HepG2 (cell line): ENCODE measurements around the gene MNT. TPM values are rescaled to one million over a fixed set of nuclear protein-coding genes. Genes with fewer than 3 reads are reported as not detected.

Experiments
- GFI1 ChIP-seq: sonication (generic); formaldehyde crosslinking; IDR thresholded peaks from 2 replicates; pipeline ENCODE4 v1.5.0; 2020; ENCODE audit warnings: missing genetic modification reagents, mild to moderate bottlenecking, borderline replicate concordance
- HDAC1 ChIP-seq: sonication (generic); formaldehyde crosslinking; IDR thresholded peaks from 2 replicates; pipeline ENCODE4 v1.5.1; 2020; ENCODE audit warnings: mild to moderate bottlenecking, missing genetic modification reagents
- KDM3A ChIP-seq: IDR thresholded peaks from 2 replicates; pipeline ENCODE4 v1.6.1; 2018; ENCODE audit warnings: low read depth, missing compliant biosample characterization
- MAFK ChIP-seq, 2 experiments: IDR thresholded peaks in 1 of 2; conservative IDR thresholded peaks in 1 of 2; 2 replicates each; pipeline ENCODE4 v1.6.1; 2011; ENCODE audit warnings: improper control_type of control experiment in 2 of 2, low read length in 2 of 2
- MED8 ChIP-seq: sonication (generic); formaldehyde crosslinking; IDR thresholded peaks from 2 replicates; pipeline ENCODE4 v1.8.1; 2023; ENCODE audit warnings: mild to moderate bottlenecking, missing genetic modification reagents; ENCODE audit not compliant: insufficient replicate concordance
- YY1 ChIP-seq: IDR thresholded peaks from 2 replicates; pipeline ENCODE4 v1.6.1; 2011; ENCODE audit warnings: low read length, low read depth, moderate library complexity, mild to moderate bottlenecking; ENCODE audit not compliant: insufficient read depth, insufficient replicate concordance
- ZEB1 ChIP-seq: IDR thresholded peaks from 2 replicates; pipeline ENCODE4 v1.6.1; 2012; ENCODE audit warnings: mild to moderate bottlenecking, low read depth, inconsistent platforms; ENCODE audit not compliant: insufficient replicate concordance
- ZNF124 ChIP-seq: sonication (generic); formaldehyde crosslinking; IDR thresholded peaks from 2 replicates; pipeline ENCODE4 v1.4.0; 2020; ENCODE audit warnings: missing genetic modification reagents
- ZNF17 ChIP-seq: sonication (generic); formaldehyde crosslinking; IDR thresholded peaks from 2 replicates; pipeline ENCODE4 v1.5.0; 2020; ENCODE audit warnings: mild to moderate bottlenecking, missing genetic modification reagents
- ZNF335 ChIP-seq: sonication (generic); formaldehyde crosslinking; IDR thresholded peaks from 2 replicates; pipeline ENCODE4 v1.4.0; 2020; ENCODE audit warnings: missing genetic modification reagents
- ZNF746 ChIP-seq: sonication (generic); formaldehyde crosslinking; IDR thresholded peaks from 2 replicates; pipeline ENCODE4 v1.8.0; 2022; ENCODE audit warnings: mild to moderate bottlenecking, missing genetic modification reagents
- ZNF841 ChIP-seq: sonication (generic); formaldehyde crosslinking; IDR thresholded peaks from 2 replicates; pipeline ENCODE4 v1.8.1; 2023; ENCODE audit warnings: missing genetic modification reagents, borderline replicate concordance
- polyA plus RNA-seq, 8 experiments: library from polyadenylated mRNA; depleted of rRNA in 3 of 8; stranded (reverse) in 7 of 8; unstranded in 1 of 8; fragments of >200 nt; fragmentation: Illumina TruSeq in 4 of 8; extraction: Trizol in 4 of 8; gene quantifications; 2 replicates each; pipeline versions ENCODE4 v1.2.1 to v1.2.3, GENCODE V29; 2011 to 2016; ENCODE audit warnings: low read depth in 4 of 8, missing spikeins in 1 of 8, mixed read lengths in 1 of 8; ENCODE audit not compliant: insufficient read depth in 1 of 8
- total RNA-seq, 5 experiments: library from RNA; depleted of rRNA; stranded (reverse); fragments of >200 nt; fragmentation: Illumina TruSeq; extraction: Trizol; gene quantifications; 2 replicates each; pipeline ENCODE4 v1.2.3, GENCODE V29; 2016; ENCODE audit warnings: low read depth in 1 of 5
- TF ChIP-seq, protein P1 (sequence below): sonication (generic); formaldehyde crosslinking; IDR thresholded peaks from 2 replicates; pipeline ENCODE4 v1.8.1; 2023; ENCODE audit warnings: mild to moderate bottlenecking, inconsistent platforms, moderate library complexity, missing genetic modification reagents, borderline replicate concordance
- TF ChIP-seq, protein P2 (sequence below): sonication (generic); IDR thresholded peaks from 2 replicates; pipeline ENCODE4 v1.6.1; 2016; ENCODE audit warnings: low read depth, borderline replicate concordance
- TF ChIP-seq, protein P3 (sequence below): sonication (generic); formaldehyde crosslinking; IDR thresholded peaks from 2 replicates; pipeline ENCODE4 v1.4.0; 2020; ENCODE audit warnings: missing genetic modification reagents, borderline replicate concordance
- TF ChIP-seq, protein P4 (sequence below): sonication (generic); formaldehyde crosslinking; IDR thresholded peaks from 2 replicates; pipeline ENCODE4 v1.8.0; 2022; ENCODE audit warnings: missing genetic modification reagents, mild to moderate bottlenecking, borderline replicate concordance
- TF ChIP-seq, protein P5 (sequence below): sonication (generic); formaldehyde crosslinking; IDR thresholded peaks from 2 replicates; pipeline ENCODE4 v1.8.0; 2022; ENCODE audit warnings: mild to moderate bottlenecking, missing genetic modification reagents; ENCODE audit not compliant: insufficient replicate concordance
- TF ChIP-seq, protein P6 (sequence below): sonication (generic); formaldehyde crosslinking; conservative IDR thresholded peaks from 2 replicates; pipeline ENCODE4 v1.4.0; 2020; ENCODE audit warnings: missing genetic modification reagents

The MNT gene
- total and polyA plus RNA-seq, 2 of the 13 experiments (the other 11 are each of a cell fraction or from before 2014, with no cell fraction given) = 2.1 to 3.5 TPM

DNA sequence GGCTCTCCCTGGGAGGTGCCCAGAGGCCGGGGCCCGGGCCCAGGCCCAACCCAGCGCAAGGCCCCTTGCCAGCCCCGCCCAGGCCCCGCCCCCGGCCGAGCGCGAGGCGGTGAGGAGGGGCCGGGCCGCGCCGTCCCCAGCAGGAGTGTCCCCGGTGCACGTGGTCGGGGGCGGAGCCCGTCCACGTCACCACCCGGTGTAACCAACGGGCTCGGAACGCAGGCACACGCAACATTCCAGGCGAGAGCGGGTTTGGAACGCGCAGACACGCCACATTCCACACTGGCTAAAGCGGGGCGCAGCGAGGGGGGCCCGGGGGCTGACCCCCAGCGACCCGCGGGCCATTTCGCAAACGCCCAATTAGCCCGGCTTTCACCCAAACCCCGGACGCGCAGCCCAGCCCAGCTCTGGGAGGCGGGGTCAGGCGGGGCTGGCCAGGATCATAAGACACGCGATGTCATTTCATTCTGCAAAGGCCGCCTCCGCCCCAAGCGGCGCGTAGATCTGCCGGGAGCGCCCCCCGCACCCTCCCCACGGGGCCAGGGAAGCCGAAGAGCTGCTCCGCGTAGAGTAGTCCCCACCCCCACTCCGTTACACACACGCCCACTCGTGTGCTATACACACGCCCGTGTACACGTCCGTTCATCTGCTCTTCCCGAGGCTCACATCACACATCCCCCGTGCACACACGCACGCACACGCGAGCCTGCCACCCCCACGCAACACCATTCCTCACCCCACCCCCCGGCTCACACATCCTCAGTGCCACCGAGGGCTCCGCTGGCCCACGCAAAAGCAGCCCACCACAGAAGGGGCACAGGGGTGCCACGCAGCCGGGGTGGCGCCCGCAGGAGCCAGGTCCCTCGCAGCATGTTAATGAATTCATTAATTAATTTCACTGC is 1.0 kb downstream of the MNT start (continued):
- TF ChIP-seq ZNF124 (CRISPR knock-in tag) = no peak
- TF ChIP-seq ZEB1 = no peak
- TF ChIP-seq ZNF746 (CRISPR knock-in tag) = no peak
- no peak for TF ChIP-seq ZNF841 (CRISPR knock-in tag)
- TF ChIP-seq, protein P1, sequence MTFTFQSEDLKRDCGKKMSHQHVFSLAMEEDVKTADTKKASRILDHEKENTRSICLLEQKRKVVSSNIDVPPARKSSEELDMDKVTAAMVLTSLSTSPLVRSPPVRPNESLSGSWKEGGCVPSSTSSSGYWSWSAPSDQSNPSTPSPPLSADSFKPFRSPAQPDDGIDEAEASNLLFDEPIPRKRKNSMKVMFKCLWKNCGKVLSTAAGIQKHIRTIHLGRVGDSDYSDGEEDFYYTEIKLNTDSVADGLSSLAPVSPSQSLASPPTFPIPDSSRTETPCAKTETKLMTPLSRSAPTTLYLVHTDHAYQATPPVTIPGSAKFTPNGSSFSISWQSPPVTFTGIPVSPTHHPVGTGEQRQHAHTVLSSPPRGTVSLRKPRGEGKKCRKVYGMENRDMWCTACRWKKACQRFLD (CRISPR knock-in tag) = peak; percentile 42; the same call in 1 of the 2 replicates
- TF ChIP-seq, protein P2, sequence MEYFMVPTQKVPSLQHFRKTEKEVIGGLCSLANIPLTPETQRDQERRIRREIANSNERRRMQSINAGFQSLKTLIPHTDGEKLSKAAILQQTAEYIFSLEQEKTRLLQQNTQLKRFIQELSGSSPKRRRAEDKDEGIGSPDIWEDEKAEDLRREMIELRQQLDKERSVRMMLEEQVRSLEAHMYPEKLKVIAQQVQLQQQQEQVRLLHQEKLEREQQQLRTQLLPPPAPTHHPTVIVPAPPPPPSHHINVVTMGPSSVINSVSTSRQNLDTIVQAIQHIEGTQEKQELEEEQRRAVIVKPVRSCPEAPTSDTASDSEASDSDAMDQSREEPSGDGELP = peak; percentile 22; the same call in 1 of the 2 replicates
- TF ChIP-seq, protein P3, sequence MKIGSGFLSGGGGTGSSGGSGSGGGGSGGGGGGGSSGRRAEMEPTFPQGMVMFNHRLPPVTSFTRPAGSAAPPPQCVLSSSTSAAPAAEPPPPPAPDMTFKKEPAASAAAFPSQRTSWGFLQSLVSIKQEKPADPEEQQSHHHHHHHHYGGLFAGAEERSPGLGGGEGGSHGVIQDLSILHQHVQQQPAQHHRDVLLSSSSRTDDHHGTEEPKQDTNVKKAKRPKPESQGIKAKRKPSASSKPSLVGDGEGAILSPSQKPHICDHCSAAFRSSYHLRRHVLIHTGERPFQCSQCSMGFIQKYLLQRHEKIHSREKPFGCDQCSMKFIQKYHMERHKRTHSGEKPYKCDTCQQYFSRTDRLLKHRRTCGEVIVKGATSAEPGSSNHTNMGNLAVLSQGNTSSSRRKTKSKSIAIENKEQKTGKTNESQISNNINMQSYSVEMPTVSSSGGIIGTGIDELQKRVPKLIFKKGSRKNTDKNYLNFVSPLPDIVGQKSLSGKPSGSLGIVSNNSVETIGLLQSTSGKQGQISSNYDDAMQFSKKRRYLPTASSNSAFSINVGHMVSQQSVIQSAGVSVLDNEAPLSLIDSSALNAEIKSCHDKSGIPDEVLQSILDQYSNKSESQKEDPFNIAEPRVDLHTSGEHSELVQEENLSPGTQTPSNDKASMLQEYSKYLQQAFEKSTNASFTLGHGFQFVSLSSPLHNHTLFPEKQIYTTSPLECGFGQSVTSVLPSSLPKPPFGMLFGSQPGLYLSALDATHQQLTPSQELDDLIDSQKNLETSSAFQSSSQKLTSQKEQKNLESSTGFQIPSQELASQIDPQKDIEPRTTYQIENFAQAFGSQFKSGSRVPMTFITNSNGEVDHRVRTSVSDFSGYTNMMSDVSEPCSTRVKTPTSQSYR (CRISPR knock-in tag) = no peak
- TF ChIP-seq GFI1 = peak; percentile 32; the same call in 1 of the 2 replicates
- TF ChIP-seq, protein P4, sequence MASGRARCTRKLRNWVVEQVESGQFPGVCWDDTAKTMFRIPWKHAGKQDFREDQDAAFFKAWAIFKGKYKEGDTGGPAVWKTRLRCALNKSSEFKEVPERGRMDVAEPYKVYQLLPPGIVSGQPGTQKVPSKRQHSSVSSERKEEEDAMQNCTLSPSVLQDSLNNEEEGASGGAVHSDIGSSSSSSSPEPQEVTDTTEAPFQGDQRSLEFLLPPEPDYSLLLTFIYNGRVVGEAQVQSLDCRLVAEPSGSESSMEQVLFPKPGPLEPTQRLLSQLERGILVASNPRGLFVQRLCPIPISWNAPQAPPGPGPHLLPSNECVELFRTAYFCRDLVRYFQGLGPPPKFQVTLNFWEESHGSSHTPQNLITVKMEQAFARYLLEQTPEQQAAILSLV (CRISPR knock-in tag) = peak; percentile 54; the same call in 1 of the 2 replicates
- TF ChIP-seq ZNF17 = no peak
- peak; percentile 70 for TF ChIP-seq MED8 (CRISPR knock-in tag)
- TF ChIP-seq HDAC1 (CRISPR knock-in tag) = peak; percentile 86
- TF ChIP-seq, protein P5, sequence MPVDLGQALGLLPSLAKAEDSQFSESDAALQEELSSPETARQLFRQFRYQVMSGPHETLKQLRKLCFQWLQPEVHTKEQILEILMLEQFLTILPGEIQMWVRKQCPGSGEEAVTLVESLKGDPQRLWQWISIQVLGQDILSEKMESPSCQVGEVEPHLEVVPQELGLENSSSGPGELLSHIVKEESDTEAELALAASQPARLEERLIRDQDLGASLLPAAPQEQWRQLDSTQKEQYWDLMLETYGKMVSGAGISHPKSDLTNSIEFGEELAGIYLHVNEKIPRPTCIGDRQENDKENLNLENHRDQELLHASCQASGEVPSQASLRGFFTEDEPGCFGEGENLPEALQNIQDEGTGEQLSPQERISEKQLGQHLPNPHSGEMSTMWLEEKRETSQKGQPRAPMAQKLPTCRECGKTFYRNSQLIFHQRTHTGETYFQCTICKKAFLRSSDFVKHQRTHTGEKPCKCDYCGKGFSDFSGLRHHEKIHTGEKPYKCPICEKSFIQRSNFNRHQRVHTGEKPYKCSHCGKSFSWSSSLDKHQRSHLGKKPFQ (CRISPR knock-in tag) = peak; percentile 77
- TF ChIP-seq KDM3A = no peak
- TF ChIP-seq, protein P6, sequence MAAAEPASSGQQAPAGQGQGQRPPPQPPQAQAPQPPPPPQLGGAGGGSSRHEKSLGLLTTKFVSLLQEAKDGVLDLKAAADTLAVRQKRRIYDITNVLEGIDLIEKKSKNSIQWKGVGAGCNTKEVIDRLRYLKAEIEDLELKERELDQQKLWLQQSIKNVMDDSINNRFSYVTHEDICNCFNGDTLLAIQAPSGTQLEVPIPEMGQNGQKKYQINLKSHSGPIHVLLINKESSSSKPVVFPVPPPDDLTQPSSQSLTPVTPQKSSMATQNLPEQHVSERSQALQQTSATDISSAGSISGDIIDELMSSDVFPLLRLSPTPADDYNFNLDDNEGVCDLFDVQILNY (CRISPR knock-in tag) = no peak
- no peak for TF ChIP-seq MAFK (conservative IDR thresholded peaks at IDR 0.05 in 1 of 2, IDR thresholded peaks at IDR 0.05 in 1 of 2; ENCODE audit: low read length in 2 of 2)
- TF ChIP-seq YY1 = peak; percentile 47
- no peak for TF ChIP-seq ZNF335 (CRISPR knock-in tag)
